Measurements from ENCODE around the gene RGS9. TPM values are rescaled to one million over a fixed set of nuclear protein-coding genes. Genes with fewer than 3 reads are reported as not detected.

Gene RGS9
- total RNA-seq, 1 donor from 2014 or later = 8.1 TPM

DNA sequence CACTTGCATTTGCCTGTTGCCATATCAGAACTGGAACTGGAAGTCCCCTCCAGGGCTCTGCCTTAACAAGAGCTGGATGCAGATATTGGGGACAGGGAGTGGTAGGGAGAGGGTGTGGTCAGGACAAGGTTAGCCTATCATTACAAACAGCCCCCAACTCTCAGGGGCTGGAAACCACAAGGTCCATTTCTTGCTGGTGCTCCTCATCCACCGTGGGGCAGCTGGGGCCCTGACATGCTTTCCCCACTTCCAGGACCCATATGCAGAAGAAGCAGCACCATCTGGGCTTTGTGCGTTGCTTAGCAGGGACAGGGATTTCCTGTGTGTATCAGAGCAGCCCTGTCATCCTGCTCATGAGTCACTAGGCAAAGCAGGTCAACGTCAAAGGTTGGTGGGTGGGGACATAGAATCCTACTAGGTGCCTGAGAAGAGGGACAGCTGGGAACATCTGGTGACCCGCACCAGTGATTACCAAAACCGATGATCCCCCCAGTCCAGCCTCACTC, 26.9 kb downstream of the RGS9 start:
- intact Hi-C loops (cut with DNase I) = no loop called here
- no peaks in the 10 kb centered on the region for H3K27me3 ChIP-seq
- no peak overlapping the region for H3K27ac ChIP-seq
- DNase-seq (ENCODE audit: extremely low spot score in 2 of 2) = no peak
- H3K4me3 ChIP-seq = no peak overlapping the region
- H3K36me3 ChIP-seq = no peaks in the 10 kb centered on the region
- H3K9me3 ChIP-seq = no peaks in the 10 kb centered on the region
- TF ChIP-seq POLR2A (IDR thresholded peaks at IDR 0.05) (no peak), POLR2AphosphoS5 (IDR thresholded peaks at IDR 0.05; ENCODE audit: insufficient read depth in 1 of 2, low read depth in 1 of 2) (no peak)
- TF ChIP-seq, protein P1, sequence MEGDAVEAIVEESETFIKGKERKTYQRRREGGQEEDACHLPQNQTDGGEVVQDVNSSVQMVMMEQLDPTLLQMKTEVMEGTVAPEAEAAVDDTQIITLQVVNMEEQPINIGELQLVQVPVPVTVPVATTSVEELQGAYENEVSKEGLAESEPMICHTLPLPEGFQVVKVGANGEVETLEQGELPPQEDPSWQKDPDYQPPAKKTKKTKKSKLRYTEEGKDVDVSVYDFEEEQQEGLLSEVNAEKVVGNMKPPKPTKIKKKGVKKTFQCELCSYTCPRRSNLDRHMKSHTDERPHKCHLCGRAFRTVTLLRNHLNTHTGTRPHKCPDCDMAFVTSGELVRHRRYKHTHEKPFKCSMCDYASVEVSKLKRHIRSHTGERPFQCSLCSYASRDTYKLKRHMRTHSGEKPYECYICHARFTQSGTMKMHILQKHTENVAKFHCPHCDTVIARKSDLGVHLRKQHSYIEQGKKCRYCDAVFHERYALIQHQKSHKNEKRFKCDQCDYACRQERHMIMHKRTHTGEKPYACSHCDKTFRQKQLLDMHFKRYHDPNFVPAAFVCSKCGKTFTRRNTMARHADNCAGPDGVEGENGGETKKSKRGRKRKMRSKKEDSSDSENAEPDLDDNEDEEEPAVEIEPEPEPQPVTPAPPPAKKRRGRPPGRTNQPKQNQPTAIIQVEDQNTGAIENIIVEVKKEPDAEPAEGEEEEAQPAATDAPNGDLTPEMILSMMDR (IDR thresholded peaks at IDR 0.05) = no peak
- H3K4me1 ChIP-seq = no peaks in the 10 kb centered on the region

DNA sequence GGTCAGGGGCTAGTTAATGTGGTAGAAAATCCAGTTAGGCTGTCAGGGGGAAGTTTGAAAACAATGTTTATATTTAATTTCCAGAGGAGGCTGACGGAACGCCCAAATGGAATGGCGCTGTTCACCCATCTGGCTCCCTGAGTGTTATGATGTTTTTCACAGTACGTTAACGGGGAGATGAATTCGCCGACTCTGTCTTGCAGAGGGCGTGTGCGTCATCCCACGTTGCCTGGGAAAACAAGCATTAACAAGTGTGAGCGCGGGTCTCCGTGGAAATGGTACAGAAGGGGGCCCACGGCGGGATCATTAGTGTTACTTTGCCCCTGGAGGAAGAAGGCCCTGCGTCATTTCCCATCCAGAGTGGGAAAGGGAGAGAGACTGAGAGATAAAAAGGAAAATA, 29.6 kb downstream of the RGS9 start:
- Histone ChIP-seq H3K4me3 (no peak overlapping the region), H3K27me3 (no peaks in the 10 kb centered on the region), H3K36me3 (no peaks in the 10 kb centered on the region), H3K27ac (no peak overlapping the region), H3K4me1 (no peaks in the 10 kb centered on the region), H3K9me3 (no peaks in the 10 kb centered on the region)
- no peak for DNase-seq (ENCODE audit: extremely low spot score in 2 of 2)
- TF ChIP-seq, protein P1 (IDR thresholded peaks at IDR 0.05) = no peak
- intact Hi-C loops (cut with DNase I) = no loop called here

DNA sequence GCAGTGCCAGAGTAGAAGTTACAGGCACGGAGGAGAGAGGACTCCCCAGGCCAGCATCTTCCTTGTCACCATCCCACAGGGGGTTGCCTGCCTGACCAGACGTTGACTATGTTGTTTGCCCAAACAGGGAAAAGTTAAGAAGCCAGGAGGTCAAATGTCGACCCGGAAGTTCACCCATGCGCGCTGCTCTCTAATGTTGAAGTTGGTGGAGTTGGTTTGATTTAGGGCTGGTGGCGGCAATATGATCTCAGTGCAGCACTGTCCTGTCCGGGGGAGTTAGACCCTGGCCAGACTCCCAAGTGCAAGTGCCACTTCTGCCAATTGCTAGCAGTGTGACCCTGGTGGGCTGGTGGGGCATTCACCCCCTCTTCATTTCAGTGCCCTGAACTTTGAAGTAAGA, 30.4 kb downstream of the RGS9 start:
- no peak for DNase-seq (ENCODE audit: extremely low spot score in 2 of 2)
- Histone ChIP-seq H3K27me3 (no peaks in the 10 kb centered on the region), H3K9me3 (no peaks in the 10 kb centered on the region), H3K27ac (no peak overlapping the region), H3K4me1 (no peaks in the 10 kb centered on the region), H3K36me3 (no peaks in the 10 kb centered on the region), H3K4me3 (no peak overlapping the region)
- TF ChIP-seq POLR2AphosphoS5 (IDR thresholded peaks at IDR 0.05; ENCODE audit: insufficient read depth in 1 of 2, low read depth in 1 of 2) (no peak), POLR2A (IDR thresholded peaks at IDR 0.05) (no peak)
- TF ChIP-seq, protein P1 (IDR thresholded peaks at IDR 0.05) = no peak
- intact Hi-C loops (cut with DNase I) = no loop called here

- H3K9me3 ChIP-seq = no peaks in the 10 kb centered on the region
- no peaks in the 10 kb centered on the region for H3K36me3 ChIP-seq
- TF ChIP-seq POLR2AphosphoS5 (IDR thresholded peaks at IDR 0.05; ENCODE audit: insufficient read depth in 1 of 2, low read depth in 1 of 2) = no peak
- no peak for TF ChIP-seq POLR2A (IDR thresholded peaks at IDR 0.05)
- TF ChIP-seq, protein P1 (IDR thresholded peaks at IDR 0.05) = no peak
- intact Hi-C loops (cut with DNase I) = loop anchor here (10.0 kb wide), 1 partner anchor 495 kb away; no protein-coding TSS in a partner anchor
- no peak overlapping the region for H3K4me3 ChIP-seq
- H3K27me3 ChIP-seq = no peaks in the 10 kb centered on the region
- H3K4me1 ChIP-seq = no peaks in the 10 kb centered on the region
- no peak for DNase-seq (ENCODE audit: extremely low spot score in 2 of 2)
- no peak overlapping the region for H3K27ac ChIP-seq
These were observed 32.5 kb downstream of the RGS9 start for GRCh38 chr17:65169691-65170090.

DNA sequence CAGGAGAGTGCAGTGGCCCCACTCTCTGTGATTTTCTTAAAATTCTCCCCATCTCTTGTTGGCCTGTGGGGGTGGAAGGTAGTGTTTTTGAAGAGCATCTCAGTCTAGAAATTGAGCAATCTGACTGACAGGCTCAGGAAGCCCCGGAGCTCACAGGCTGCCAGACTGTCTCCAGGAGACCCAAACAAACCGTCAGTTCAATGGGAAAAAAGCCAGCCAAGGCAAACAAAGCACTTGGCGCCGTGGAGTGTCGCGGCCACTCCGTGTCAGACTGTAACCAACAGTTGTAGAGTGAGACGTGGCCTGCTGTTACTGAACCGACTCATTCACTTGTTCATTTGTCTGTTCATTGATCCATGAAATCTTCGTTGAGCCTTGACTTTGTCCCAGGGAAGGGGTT, 33.7 kb downstream of the RGS9 start:
- Histone ChIP-seq H3K4me3 (no peak overlapping the region), H3K27ac (no peak overlapping the region), H3K36me3 (no peaks in the 10 kb centered on the region), H3K4me1 (no peaks in the 10 kb centered on the region), H3K9me3 (no peaks in the 10 kb centered on the region), H3K27me3 (no peaks in the 10 kb centered on the region)
- intact Hi-C loops (cut with DNase I) = loop anchor here (10.0 kb wide), 1 partner anchor 496 kb away; no protein-coding TSS in a partner anchor
- no peak for DNase-seq (ENCODE audit: extremely low spot score in 2 of 2)
- TF ChIP-seq POLR2A (IDR thresholded peaks at IDR 0.05) (no peak), POLR2AphosphoS5 (IDR thresholded peaks at IDR 0.05; ENCODE audit: insufficient read depth in 1 of 2, low read depth in 1 of 2) (no peak)
- TF ChIP-seq, protein P1 (IDR thresholded peaks at IDR 0.05) = no peak

Data from vagina (tissue), 2 donors.